Tibial artery (tissue), 4 donors: ENCODE measurements around the gene MYL10.

Source experiments
- DNase-seq, 2 donors: peaks; one replicate each; pipeline ENCODE4 v3.0.0-alpha.2; 2019
- H3K27ac ChIP-seq, 2 donors: fragments of 200-600 bp; sonication (generic) in 1 of 2; 1 replicate in 1 of 2; 2 replicates in 1 of 2; pipeline ENCODE4 v1.5.1; 2018 to 2019; ENCODE audit warnings: mild to moderate bottlenecking in 1 of 2
- H3K27me3 ChIP-seq, 2 donors: fragments of 200-600 bp; sonication (generic) in 1 of 2; one replicate each; pipeline versions ENCODE4 v1.5.1 to v1.6.0; 2016 to 2019
- H3K36me3 ChIP-seq, 3 donors: fragments of 200-600 bp; sonication (generic) in 2 of 3; one replicate each; pipeline ENCODE4 v1.5.1; 2016 to 2019; ENCODE audit warnings: mild to moderate bottlenecking in 2 of 3
- H3K4me1 ChIP-seq, 4 donors: fragments of 200-600 bp; sonication (generic) in 2 of 4; 1 replicate in 3 of 4; 2 replicates in 1 of 4; pipeline ENCODE4 v1.5.1; 2016 to 2019
- H3K4me3 ChIP-seq, 2 donors: fragments of 200-600 bp; sonication (generic) in 1 of 2; 1 replicate in 1 of 2; 2 replicates in 1 of 2; pipeline ENCODE4 v1.5.1; 2018 to 2019; ENCODE audit warnings: mild to moderate bottlenecking in 2 of 2
- H3K9me3 ChIP-seq, 3 donors: fragments of 200-600 bp; sonication (generic) in 1 of 3; one replicate each; pipeline ENCODE4 v1.5.1; 2016 to 2019
- intact Hi-C: fragments of 100-400 bp; cut with DNase I; formaldehyde crosslinking; loops from one replicate; pipeline ENCODE4 v1.15.0; 2023; ENCODE audit warnings: low total_unique reads
- TF ChIP-seq, protein P1 (sequence below), 2 experiments: fragments of 200-600 bp in 1 of 2; fragments of 450-650 bp in 1 of 2; IDR thresholded peaks; one replicate each; pipeline ENCODE4 v1.5.1; 2017 to 2019; ENCODE audit warnings: antibody characterized with exemption in 2 of 2, mild to moderate bottlenecking in 1 of 2, moderate library complexity in 1 of 2

Gene MYL10

GRCh38 chr7:101595766-101596537, 33.1 kb downstream of the MYL10 start:
- Histone ChIP-seq H3K4me3 (no peak overlapping the region), H3K27ac (no peak overlapping the region), H3K27me3 (no peaks in the 10 kb centered on the region), H3K9me3 (no peaks in the 10 kb centered on the region), H3K4me1 (peaks cover 0 to 17% (median 7%) of the 10 kb centered on the region in 4 donors), H3K36me3 (no peaks in the 10 kb centered on the region)
- TF ChIP-seq, protein P1, sequence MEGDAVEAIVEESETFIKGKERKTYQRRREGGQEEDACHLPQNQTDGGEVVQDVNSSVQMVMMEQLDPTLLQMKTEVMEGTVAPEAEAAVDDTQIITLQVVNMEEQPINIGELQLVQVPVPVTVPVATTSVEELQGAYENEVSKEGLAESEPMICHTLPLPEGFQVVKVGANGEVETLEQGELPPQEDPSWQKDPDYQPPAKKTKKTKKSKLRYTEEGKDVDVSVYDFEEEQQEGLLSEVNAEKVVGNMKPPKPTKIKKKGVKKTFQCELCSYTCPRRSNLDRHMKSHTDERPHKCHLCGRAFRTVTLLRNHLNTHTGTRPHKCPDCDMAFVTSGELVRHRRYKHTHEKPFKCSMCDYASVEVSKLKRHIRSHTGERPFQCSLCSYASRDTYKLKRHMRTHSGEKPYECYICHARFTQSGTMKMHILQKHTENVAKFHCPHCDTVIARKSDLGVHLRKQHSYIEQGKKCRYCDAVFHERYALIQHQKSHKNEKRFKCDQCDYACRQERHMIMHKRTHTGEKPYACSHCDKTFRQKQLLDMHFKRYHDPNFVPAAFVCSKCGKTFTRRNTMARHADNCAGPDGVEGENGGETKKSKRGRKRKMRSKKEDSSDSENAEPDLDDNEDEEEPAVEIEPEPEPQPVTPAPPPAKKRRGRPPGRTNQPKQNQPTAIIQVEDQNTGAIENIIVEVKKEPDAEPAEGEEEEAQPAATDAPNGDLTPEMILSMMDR (IDR thresholded peaks at IDR 0.05): no peak
- intact Hi-C loops: no loop called here
- DNase-seq: no peak

DNA sequence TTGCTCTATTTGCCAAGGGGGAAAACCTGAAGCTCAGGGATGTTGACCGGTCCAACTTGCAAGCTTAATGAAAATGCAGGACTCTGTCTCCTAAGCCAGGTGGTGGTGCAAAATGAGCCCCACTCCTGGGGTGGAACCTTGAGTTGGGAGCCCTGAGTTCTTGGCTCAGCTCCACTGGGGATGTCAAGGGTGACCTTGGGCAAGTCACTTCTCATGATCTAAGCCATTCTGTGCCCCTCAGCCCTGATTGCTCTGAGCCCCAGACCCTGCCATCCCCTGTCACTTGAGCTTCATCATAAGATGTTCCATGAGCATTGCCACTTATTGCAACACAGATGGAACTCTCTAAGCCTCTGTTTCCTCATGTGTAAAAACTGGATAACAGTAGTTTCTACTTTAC, 33.9 kb downstream of the MYL10 start:
- DNase-seq: no peak
- H3K9me3 ChIP-seq: no peaks in the 10 kb centered on the region
- intact Hi-C loops: no loop called here

DNA sequence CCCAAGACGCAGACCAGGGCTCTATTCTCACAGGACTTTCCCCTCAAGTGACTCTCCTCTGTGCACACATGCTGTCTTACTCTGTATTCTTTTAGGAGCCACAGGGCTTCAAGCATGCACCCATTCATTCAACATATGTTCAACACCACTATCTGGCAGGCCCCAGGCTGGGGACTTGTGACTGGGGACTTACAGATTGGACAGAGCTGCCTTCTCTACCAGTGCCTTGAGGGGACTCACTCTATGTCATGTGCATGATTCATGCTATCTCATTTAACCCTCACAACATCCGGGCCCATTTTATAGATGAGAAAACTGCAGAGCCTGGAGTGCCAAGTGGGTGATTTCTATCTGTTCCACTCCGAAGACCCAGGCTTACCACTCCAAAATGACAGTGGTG, 34.3 kb downstream of the MYL10 start:
- TF ChIP-seq, protein P1 (IDR thresholded peaks at IDR 0.05): no peak
- no peaks in the 10 kb centered on the region for H3K9me3 ChIP-seq
- intact Hi-C loops: no loop called here
- H3K4me3 ChIP-seq: no peak overlapping the region
- peaks cover 0 to 17% (median 7%) of the 10 kb centered on the region in 4 donors for H3K4me1 ChIP-seq
- no peak for DNase-seq
- no peaks in the 10 kb centered on the region for H3K27me3 ChIP-seq
- H3K36me3 ChIP-seq: no peaks in the 10 kb centered on the region
- no peak overlapping the region for H3K27ac ChIP-seq

More for the DNA sequence above, 33.9 kb downstream of the MYL10 start:
- H3K36me3 ChIP-seq: no peaks in the 10 kb centered on the region
- peaks cover 0 to 17% (median 7%) of the 10 kb centered on the region in 4 donors for H3K4me1 ChIP-seq
- H3K4me3 ChIP-seq: no peak overlapping the region
- H3K27ac ChIP-seq: no peak overlapping the region
- no peaks in the 10 kb centered on the region for H3K27me3 ChIP-seq
- TF ChIP-seq, protein P1 (IDR thresholded peaks at IDR 0.05): no peak

- intact Hi-C loops: no loop called here
- Histone ChIP-seq H3K9me3 (no peaks in the 10 kb centered on the region), H3K4me1 (peaks cover 0 to 4% (median 2%) of the 10 kb centered on the region in 4 donors), H3K27me3 (no peaks in the 10 kb centered on the region), H3K27ac (no peak overlapping the region), H3K4me3 (no peak overlapping the region), H3K36me3 (no peaks in the 10 kb centered on the region)
- TF ChIP-seq, protein P1 (IDR thresholded peaks at IDR 0.05): no peak
- DNase-seq: no peak
These were observed 35.5 kb downstream of the MYL10 start for GRCh38 chr7:101593556-101593955.

GRCh38 chr7:101591504-101591903, 37.6 kb downstream of the MYL10 start:
- Histone ChIP-seq H3K4me1 (no peaks in the 10 kb centered on the region), H3K27ac (no peak overlapping the region)
- intact Hi-C loops: no loop called here

More at GRCh38 chr7:101591504-101591903, 37.6 kb downstream of the MYL10 start:
- TF ChIP-seq, protein P1 (IDR thresholded peaks at IDR 0.05): no peak
- Histone ChIP-seq H3K36me3 (no peaks in the 10 kb centered on the region), H3K9me3 (no peaks in the 10 kb centered on the region), H3K27me3 (no peaks in the 10 kb centered on the region), H3K4me3 (no peak overlapping the region)
- no peak for DNase-seq
